Gastroesophageal sphincter (tissue), 4 donors: ENCODE measurements around the gene ANKRD40CL. TPM values are rescaled to one million over a fixed set of nuclear protein-coding genes. Genes with fewer than 3 reads are reported as not detected.
"Not testable (repeated sequence)": the region's sequence is repeated elsewhere in the genome, so short reads cannot be mapped to it uniquely, and the experiment has no call there.

Experiments
- ATAC-seq: fragments of 150-250 bp; one replicate; pipeline ENCODE4 v1.9.1; 2016; ENCODE audit warnings: mild to moderate bottlenecking, moderate library complexity
- H3K27ac ChIP-seq, 4 donors: fragments of 200-600 bp; sonication (generic) in 3 of 4; 1 replicate in 3 of 4; 2 replicates in 1 of 4; pipeline ENCODE4 v1.5.1; 2016 to 2019
- H3K27me3 ChIP-seq: fragments of 200-600 bp; sonication (generic); one replicate; pipeline ENCODE4 v1.5.1; 2019
- H3K36me3 ChIP-seq, 2 donors: fragments of 200-600 bp; sonication (generic); one replicate each; pipeline ENCODE4 v1.5.1; 2019; ENCODE audit warnings: control low read depth in 1 of 2
- H3K4me1 ChIP-seq, 3 donors: fragments of 200-600 bp; sonication (generic); 1 replicate in 2 of 3; 2 replicates in 1 of 3; pipeline ENCODE4 v1.5.1; 2016 to 2019; ENCODE audit warnings: control low read depth in 2 of 3
- H3K4me3 ChIP-seq, 2 donors: fragments of 200-600 bp; sonication (generic); one replicate each; pipeline ENCODE4 v1.5.1; 2019; ENCODE audit warnings: mild to moderate bottlenecking in 1 of 2, moderate library complexity in 1 of 2
- H3K9me3 ChIP-seq, 3 donors: fragments of 200-600 bp; sonication (generic); one replicate each; pipeline ENCODE4 v1.5.1; 2017 to 2019; ENCODE audit warnings: control low read depth in 2 of 3
- EP300 ChIP-seq: sonication (generic); formaldehyde crosslinking; IDR thresholded peaks from one replicate; pipeline ENCODE4 v1.6.1; 2017; ENCODE audit warnings: antibody characterized with exemption, mild to moderate bottlenecking
- POLR2A ChIP-seq, 2 donors: fragments of 450-650 bp; IDR thresholded peaks; one replicate each; pipeline ENCODE4 v1.6.1; 2017; ENCODE audit warnings: antibody characterized with exemption in 2 of 2, mild to moderate bottlenecking in 2 of 2, moderate library complexity in 1 of 2
- POLR2AphosphoS5 ChIP-seq: sonication (generic); formaldehyde crosslinking; IDR thresholded peaks from one replicate; pipeline ENCODE4 v1.6.1; 2017; ENCODE audit warnings: antibody characterized with exemption
- WGBS, 2 donors: methylation state at CpG; one replicate each; pipeline ENCODE4 v1.1.5; 2018; ENCODE audit warnings: low coverage in 1 of 2; 5-methylcytosine and 5-hydroxymethylcytosine counted together
- total RNA-seq, 4 donors: library from RNA; depleted of rRNA; stranded (reverse); fragments of >200 nt; gene quantifications; one replicate each; pipeline ENCODE4 v1.1.0, GENCODE V29; 2016
- TF ChIP-seq, protein P1 (sequence below), 4 experiments: fragments of 200-600 bp in 2 of 4; fragments of 450-650 bp in 2 of 4; sonication (generic) in 1 of 4; IDR thresholded peaks; one replicate each; pipeline ENCODE4 v1.5.1; 2017 to 2019; ENCODE audit warnings: antibody characterized with exemption in 4 of 4, mild to moderate bottlenecking in 2 of 4, moderate library complexity in 2 of 4

Gene ANKRD40CL
- total RNA-seq, 4 donors from 2014 or later = not detected

DNA sequence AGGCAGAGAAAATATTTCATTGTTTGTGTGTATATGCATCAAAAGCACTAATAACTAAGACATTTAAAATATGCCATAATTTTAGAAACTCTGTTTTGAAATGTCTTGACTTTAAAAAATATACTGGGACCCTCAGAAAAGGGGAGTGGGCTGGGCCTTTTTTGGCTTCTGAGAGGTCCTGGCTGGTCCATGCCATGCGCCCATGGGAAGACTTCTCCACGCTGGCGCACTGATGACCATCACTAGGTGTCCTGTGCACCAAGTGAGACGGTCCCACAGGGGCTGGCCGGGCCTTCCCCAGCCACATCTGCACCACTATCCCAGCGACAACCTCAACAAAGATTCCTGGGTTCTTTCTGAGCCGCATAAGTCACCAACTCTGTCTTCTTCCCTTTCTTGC is 41.1 kb upstream of the ANKRD40CL start:
- H3K9me3 ChIP-seq = no peaks in the 10 kb centered on the region
- TF ChIP-seq, protein P1, sequence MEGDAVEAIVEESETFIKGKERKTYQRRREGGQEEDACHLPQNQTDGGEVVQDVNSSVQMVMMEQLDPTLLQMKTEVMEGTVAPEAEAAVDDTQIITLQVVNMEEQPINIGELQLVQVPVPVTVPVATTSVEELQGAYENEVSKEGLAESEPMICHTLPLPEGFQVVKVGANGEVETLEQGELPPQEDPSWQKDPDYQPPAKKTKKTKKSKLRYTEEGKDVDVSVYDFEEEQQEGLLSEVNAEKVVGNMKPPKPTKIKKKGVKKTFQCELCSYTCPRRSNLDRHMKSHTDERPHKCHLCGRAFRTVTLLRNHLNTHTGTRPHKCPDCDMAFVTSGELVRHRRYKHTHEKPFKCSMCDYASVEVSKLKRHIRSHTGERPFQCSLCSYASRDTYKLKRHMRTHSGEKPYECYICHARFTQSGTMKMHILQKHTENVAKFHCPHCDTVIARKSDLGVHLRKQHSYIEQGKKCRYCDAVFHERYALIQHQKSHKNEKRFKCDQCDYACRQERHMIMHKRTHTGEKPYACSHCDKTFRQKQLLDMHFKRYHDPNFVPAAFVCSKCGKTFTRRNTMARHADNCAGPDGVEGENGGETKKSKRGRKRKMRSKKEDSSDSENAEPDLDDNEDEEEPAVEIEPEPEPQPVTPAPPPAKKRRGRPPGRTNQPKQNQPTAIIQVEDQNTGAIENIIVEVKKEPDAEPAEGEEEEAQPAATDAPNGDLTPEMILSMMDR (IDR thresholded peaks at IDR 0.05) = no peak
- no peak for TF ChIP-seq EP300
- no peak for TF ChIP-seq POLR2A (IDR thresholded peaks at IDR 0.05)
- TF ChIP-seq POLR2AphosphoS5 = no peak
- H3K4me3 ChIP-seq = no peak overlapping the region
- no peaks in the 10 kb centered on the region for H3K36me3 ChIP-seq
- no peaks in the 10 kb centered on the region for H3K27me3 ChIP-seq
- no peak for ATAC-seq
- H3K4me1 ChIP-seq = no peaks in the 10 kb centered on the region
- WGBS, 2 donors = 100% methylated on average over 3 of the region's 7 CpGs; no CpG with 5 or more reads in 1 of the 2 donors
- no peak overlapping the region for H3K27ac ChIP-seq

DNA sequence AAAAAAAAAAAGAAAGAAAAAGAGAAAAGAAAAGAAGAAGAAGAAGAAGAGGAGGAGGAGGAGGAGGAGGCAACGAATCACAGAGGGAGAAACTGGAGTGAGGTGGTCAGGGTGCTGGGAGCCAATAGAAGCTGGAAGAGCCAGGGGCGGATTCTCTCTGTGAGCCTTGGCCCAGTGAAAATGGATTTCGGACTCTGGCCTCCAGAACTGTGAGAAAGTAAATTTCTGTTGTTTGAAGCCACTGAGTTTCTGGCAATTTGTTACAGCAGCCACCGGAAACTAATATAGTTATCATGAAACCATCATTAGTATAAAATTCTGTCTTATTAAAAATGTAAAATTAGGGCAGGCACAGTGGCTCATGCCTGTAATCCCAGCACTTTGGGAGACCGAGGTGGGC is 40.4 kb upstream of the ANKRD40CL start:
- TF ChIP-seq EP300 = no peak
- TF ChIP-seq, protein P1 (IDR thresholded peaks at IDR 0.05) = no peak
- TF ChIP-seq POLR2A (IDR thresholded peaks at IDR 0.05) = no peak
- TF ChIP-seq POLR2AphosphoS5 = no peak
- 84 to 86% methylated on average over 4 to 5 of the region's 5 CpGs for WGBS, 2 donors
- Histone ChIP-seq H3K27ac (no peak overlapping the region), H3K27me3 (no peaks in the 10 kb centered on the region), H3K4me1 (no peaks in the 10 kb centered on the region), H3K4me3 (no peak overlapping the region), H3K9me3 (no peaks in the 10 kb centered on the region), H3K36me3 (no peaks in the 10 kb centered on the region)
- no peak for ATAC-seq

DNA sequence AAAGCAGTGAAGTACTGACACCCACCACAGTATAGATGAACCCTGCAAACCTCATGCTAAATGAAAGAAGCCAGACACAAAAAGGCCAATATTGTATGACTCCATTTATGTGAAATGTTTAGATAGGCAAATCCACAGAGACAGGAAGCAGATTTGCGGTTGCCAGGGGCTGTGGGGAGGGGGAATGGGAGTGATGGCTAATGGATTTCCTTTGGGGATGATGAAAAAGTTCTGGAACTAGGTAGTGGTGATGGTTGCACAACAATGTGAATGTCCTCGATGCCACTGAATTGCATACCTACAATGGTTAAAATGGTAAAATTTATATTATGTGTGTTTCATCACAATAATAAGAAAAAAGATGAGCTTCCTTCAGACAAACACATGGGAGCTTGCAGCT is 39.7 kb upstream of the ANKRD40CL start:
- ATAC-seq = no peak
- TF ChIP-seq POLR2AphosphoS5 (no peak), EP300 (no peak), POLR2A (IDR thresholded peaks at IDR 0.05) (no peak)
- TF ChIP-seq, protein P1 (IDR thresholded peaks at IDR 0.05) = no peak
- no peaks in the 10 kb centered on the region for H3K4me1 ChIP-seq
- no peaks in the 10 kb centered on the region for H3K36me3 ChIP-seq
- no peaks in the 10 kb centered on the region for H3K27me3 ChIP-seq
- 56 to 57% methylated on average over 2 of the region's 2 CpGs for WGBS, 2 donors
- no peak overlapping the region for H3K4me3 ChIP-seq
- H3K9me3 ChIP-seq = no peaks in the 10 kb centered on the region
- H3K27ac ChIP-seq = no peak overlapping the region

DNA sequence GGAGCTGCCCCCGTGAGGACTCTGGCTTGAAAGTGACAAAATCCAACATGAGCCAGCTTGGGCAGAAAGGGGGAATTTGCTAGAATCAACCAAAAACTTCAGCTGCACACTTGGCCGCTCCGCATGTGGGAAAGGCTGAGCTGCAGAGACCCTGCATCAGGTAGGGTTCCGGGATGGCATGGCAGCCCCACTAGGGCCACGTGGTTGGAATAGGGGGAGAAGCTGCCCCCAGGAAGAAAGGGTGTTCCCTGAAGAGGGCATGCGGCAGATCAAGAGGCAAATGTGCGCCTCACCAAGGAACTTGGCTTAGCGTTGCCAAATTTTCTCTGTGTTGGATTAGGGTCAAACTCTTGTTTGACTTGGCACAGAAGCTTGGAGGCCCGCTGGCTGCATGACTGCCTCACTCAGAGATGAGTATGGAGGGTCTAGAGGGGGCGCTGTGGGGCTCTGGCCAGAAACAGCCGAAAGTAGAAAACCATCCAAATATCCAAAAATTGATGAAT is 38.9 kb upstream of the ANKRD40CL start:
- H3K36me3 ChIP-seq = no peaks in the 10 kb centered on the region
- no peak overlapping the region for H3K27ac ChIP-seq
- no peaks in the 10 kb centered on the region for H3K4me1 ChIP-seq
- ATAC-seq = no peak
- no peaks in the 10 kb centered on the region for H3K9me3 ChIP-seq
- 40% methylated on average over 2 of the region's 11 CpGs; no CpG with 5 or more reads in 1 of the 2 donors for WGBS, 2 donors
- TF ChIP-seq, protein P1 (IDR thresholded peaks at IDR 0.05) = no peak
- TF ChIP-seq EP300 (no peak), POLR2A (IDR thresholded peaks at IDR 0.05) (no peak), POLR2AphosphoS5 (no peak)
- H3K4me3 ChIP-seq = no peak overlapping the region
- H3K27me3 ChIP-seq = no peaks in the 10 kb centered on the region

DNA sequence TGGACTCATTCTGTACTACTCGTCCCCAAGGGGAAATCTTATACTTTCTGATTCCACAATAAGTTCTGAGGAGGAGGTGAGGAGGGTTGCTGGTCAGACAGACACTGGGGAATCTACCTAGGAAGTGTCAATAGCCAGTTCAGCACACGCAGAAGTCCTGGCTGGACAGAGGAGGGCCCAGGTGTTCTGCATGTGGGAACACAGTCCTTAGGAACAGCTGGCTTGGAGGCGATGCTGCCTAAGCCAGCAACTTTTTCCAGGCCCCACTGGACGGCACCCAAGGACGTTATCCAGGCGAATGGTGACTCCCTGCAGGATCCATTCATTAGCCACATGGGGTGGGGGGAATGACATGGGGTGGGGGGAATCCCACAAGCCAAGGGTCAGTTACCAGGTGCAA is 38.2 kb upstream of the ANKRD40CL start:
- no CpG with 5 or more reads among the region's 6 CpGs for WGBS, 2 donors
- TF ChIP-seq, protein P1 (IDR thresholded peaks at IDR 0.05) = no peak
- TF ChIP-seq POLR2A (IDR thresholded peaks at IDR 0.05) (no peak), POLR2AphosphoS5 (no peak), EP300 (no peak)
- Histone ChIP-seq H3K36me3 (no peaks in the 10 kb centered on the region), H3K4me3 (no peak overlapping the region), H3K4me1 (no peaks in the 10 kb centered on the region), H3K27ac (no peak overlapping the region), H3K9me3 (no peaks in the 10 kb centered on the region), H3K27me3 (no peaks in the 10 kb centered on the region)
- ATAC-seq = no peak

DNA sequence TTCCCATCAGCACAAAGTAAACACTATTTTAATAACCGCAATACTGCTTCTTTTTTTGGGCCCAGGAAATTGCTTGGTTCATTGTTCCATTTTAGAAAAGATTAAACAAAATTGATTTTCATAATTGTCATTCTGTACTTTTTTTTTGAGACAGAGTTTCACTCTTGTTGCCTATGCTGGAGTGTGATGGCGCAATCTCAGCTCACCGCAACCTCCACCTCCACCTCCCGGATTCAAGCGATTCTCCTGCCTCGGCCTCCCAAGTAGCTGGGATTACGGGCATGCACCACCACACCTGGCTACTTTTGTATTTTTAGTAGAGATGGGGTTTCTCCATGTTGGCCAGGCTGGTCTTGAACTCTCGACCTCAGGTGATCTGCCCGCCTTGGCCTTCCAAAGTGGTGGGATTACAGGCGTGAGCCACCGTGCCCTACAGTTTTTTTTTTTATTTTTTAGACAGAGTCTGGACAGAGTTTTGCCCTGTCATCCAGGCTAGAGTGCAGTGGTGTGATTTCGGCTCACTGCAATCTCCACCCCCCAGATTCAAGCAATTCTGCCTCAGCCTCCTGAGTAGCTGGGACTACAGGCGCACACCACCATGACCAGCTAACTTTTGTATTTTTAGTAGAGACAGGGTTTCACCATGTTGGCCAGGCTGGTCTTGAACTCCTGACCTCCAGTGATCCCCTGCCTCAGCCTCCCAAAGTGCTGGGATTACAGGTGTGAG is 37.6 kb upstream of the ANKRD40CL start:
- not testable (repeated sequence) for H3K9me3 ChIP-seq, H3K27me3 ChIP-seq, H3K4me1 ChIP-seq, H3K36me3 ChIP-seq, H3K27ac ChIP-seq, ATAC-seq, H3K4me3 ChIP-seq
- 92 to 93% methylated on average over 12 to 13 of the region's 13 CpGs for WGBS, 2 donors
